CD14-positive monocyte (primary cell): ENCODE data around the gene MCC. TPM values are rescaled to one million over a fixed set of nuclear protein-coding genes. Genes with fewer than 3 reads are reported as not detected.

Experiments used
- DNase-seq, 3 donors: peaks; one replicate each; pipeline ENCODE4 v3.0.0-alpha.2; 2011 to 2022
- H2AFZ ChIP-seq: 2 replicates; pipeline ENCODE4 v1.6.0; 2012; ENCODE audit warnings: mild to moderate bottlenecking, low read depth, low read length, inconsistent platforms; ENCODE audit not compliant: insufficient read depth, poor library complexity, severe bottlenecking
- H3K27ac ChIP-seq, 2 donors: 1 replicate in 1 of 2; 2 replicates in 1 of 2; pipeline ENCODE4 v1.5.1; 2012 to 2013; ENCODE audit warnings: low read length in 2 of 2, control low read depth in 1 of 2, inconsistent platforms in 1 of 2, low read depth in 1 of 2, mild to moderate bottlenecking in 1 of 2
- H3K27me3 ChIP-seq, 2 donors: one replicate each; pipeline versions ENCODE4 v1.6.0 to v1.6.1; 2011 to 2013; ENCODE audit warnings: low read length in 2 of 2; ENCODE audit not compliant: control insufficient read depth in 2 of 2, insufficient read depth in 2 of 2
- H3K36me3 ChIP-seq, 2 donors: replicated peaks in 1 of 2; 1 replicate in 1 of 2; 2 replicates in 1 of 2; pipeline versions ENCODE4 v1.5.1 to v1.6.1; 2012 to 2013; ENCODE audit warnings: low read length in 2 of 2, control low read depth in 1 of 2, inconsistent platforms in 1 of 2, mild to moderate bottlenecking in 1 of 2; ENCODE audit not compliant: insufficient read depth in 2 of 2, control insufficient read depth in 1 of 2
- H3K4me1 ChIP-seq, 2 donors: 1 replicate in 1 of 2; 2 replicates in 1 of 2; pipeline versions ENCODE4 v1.5.1 to v1.6.1; 2012 to 2013; ENCODE audit warnings: low read length in 2 of 2, control low read depth in 1 of 2, inconsistent platforms in 1 of 2, mild to moderate bottlenecking in 1 of 2, moderate library complexity in 1 of 2; ENCODE audit not compliant: insufficient read depth in 2 of 2, control insufficient read depth in 1 of 2
- H3K4me2 ChIP-seq: replicated peaks from 2 replicates; pipeline ENCODE3; 2012; ENCODE audit warnings: low read length, moderate library complexity, mild to moderate bottlenecking; ENCODE audit not compliant: poor library complexity, severe bottlenecking; ENCODE audit errors: extremely low read depth
- H3K4me3 ChIP-seq, 3 experiments: fragments of 200-600 bp in 1 of 3; sonication (generic) in 1 of 3; replicated peaks in 1 of 3; 1 replicate in 2 of 3; 2 replicates in 1 of 3; pipeline ENCODE4 v1.5.1; 2011 to 2013; ENCODE audit warnings: low read length in 3 of 3, mild to moderate bottlenecking in 3 of 3, control low read depth in 2 of 3, low read depth in 2 of 3, inconsistent platforms in 1 of 3, moderate library complexity in 1 of 3
- H3K79me2 ChIP-seq: 2 replicates; pipeline ENCODE4 v1.6.0; 2012; ENCODE audit warnings: mild to moderate bottlenecking, control low read depth, inconsistent platforms, low read length, moderate library complexity; ENCODE audit not compliant: insufficient read depth
- H3K9ac ChIP-seq: 2 replicates; pipeline ENCODE4 v1.6.0; 2017; ENCODE audit warnings: low read length, mild to moderate bottlenecking; ENCODE audit not compliant: insufficient read depth, poor library complexity, severe bottlenecking
- H3K9me3 ChIP-seq, 2 donors: replicated peaks in 1 of 2; 1 replicate in 1 of 2; 2 replicates in 1 of 2; pipeline versions ENCODE4 v1.5.1 to v1.6.1; 2012 to 2013; ENCODE audit warnings: low read length in 2 of 2, control low read depth in 1 of 2; ENCODE audit not compliant: control insufficient read depth in 1 of 2, insufficient read depth in 1 of 2
- H4K20me1 ChIP-seq: 2 replicates; pipeline ENCODE4 v1.6.0; 2012; ENCODE audit warnings: mild to moderate bottlenecking, low read length, control low read depth, moderate library complexity; ENCODE audit not compliant: insufficient read depth
- H3K27ac Mint-ChIP-seq, 7 donors: one replicate each; pipeline ENCODE4 v1.8.0; 2020; ENCODE audit warnings: mild to moderate bottlenecking in 7 of 7, mixed read lengths in 7 of 7, moderate library complexity in 6 of 7, inconsistent platforms in 2 of 7
- H3K27me3 Mint-ChIP-seq, 3 donors: one replicate each; pipeline ENCODE4 v1.8.0; 2021 to 2022; ENCODE audit warnings: low read depth in 3 of 3, mild to moderate bottlenecking in 3 of 3, mixed read lengths in 3 of 3, moderate library complexity in 3 of 3, inconsistent platforms in 1 of 3
- H3K36me3 Mint-ChIP-seq, 2 donors: one replicate each; pipeline ENCODE4 v1.8.0; 2020; ENCODE audit warnings: mixed read lengths in 2 of 2, inconsistent platforms in 1 of 2, mild to moderate bottlenecking in 1 of 2
- H3K4me1 Mint-ChIP-seq: one replicate; pipeline ENCODE4 v1.8.0; 2020; ENCODE audit warnings: mild to moderate bottlenecking, mixed read lengths
- H3K4me3 Mint-ChIP-seq, 2 donors: one replicate each; pipeline ENCODE4 v1.8.0; 2020; ENCODE audit warnings: mild to moderate bottlenecking in 2 of 2, mixed read lengths in 2 of 2, moderate library complexity in 1 of 2
- H3K9me3 Mint-ChIP-seq, 7 donors: one replicate each; pipeline ENCODE4 v1.8.0; 2020 to 2022; ENCODE audit warnings: mixed read lengths in 7 of 7, mild to moderate bottlenecking in 6 of 7, moderate library complexity in 6 of 7, inconsistent platforms in 2 of 7
- WGBS: methylation state at CpG from one replicate; pipeline ENCODE4 v1.1.5; 2013; ENCODE audit warnings: missing lambda C conversion rate; ENCODE audit not compliant: insufficient coverage; 5-methylcytosine and 5-hydroxymethylcytosine counted together
- intact Hi-C, 2 donors: fragments of 100-400 bp; cut with micrococcal nuclease; formaldehyde crosslinking; loops; one replicate each; pipeline versions ENCODE4 v1.15.0 to v1.15.1; 2023
- polyA plus RNA-seq, 3 donors: library from polyadenylated mRNA; depleted of rRNA in 1 of 3; unstranded in 2 of 3; stranded (reverse) in 1 of 3; fragments of 300-500 nt in 2 of 3; fragments of >200 nt in 1 of 3; fragmentation: Illumina TruSeq in 2 of 3; gene quantifications; 1 replicate in 2 of 3; 2 replicates in 1 of 3; pipeline ENCODE4 v1.2.3, GENCODE V29; 2012 to 2021
- TF ChIP-seq, protein P1 (sequence below): fragments of 200-600 bp; IDR thresholded peaks from one replicate; pipeline ENCODE4 v1.8.0; 2022; ENCODE audit warnings: antibody characterized with exemption, mild to moderate bottlenecking

Gene MCC
- polyA plus RNA-seq, 3 donors: 0.09 TPM; not detected in 2

DNA sequence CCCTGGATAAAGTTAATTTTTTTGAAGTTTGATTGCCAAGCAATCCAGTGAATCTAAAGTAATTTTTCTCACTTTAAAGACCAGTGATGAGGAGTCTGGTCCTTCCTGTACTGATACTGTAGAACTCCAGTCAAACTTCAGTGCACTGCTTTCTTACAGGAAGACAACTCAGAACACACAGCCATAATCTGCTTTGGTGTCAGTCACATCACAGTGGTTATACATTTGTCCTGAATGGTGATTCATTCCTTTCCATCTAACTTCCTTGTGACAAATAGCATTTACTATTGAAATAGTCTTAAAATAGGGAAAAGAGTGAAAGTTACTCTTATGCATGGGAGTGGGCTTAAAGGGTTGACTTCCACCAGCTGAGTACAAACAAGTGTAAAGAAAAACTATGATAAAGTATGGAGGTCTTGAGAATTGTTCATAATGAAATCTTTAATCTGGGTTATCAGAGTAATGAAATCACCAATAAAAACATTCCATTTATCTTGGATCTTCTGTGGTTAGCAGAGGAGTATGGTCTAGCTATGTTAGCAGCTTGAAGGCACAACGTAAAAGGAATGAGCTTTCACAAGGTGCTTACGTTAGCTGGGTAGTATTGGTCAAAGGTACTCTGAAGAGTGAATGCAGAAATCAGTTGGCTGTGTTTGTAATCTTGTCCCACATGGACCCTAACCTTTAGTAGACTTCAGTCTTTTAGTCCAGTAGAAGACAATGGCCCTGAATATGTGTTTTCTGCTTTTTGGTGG, 470.2 kb downstream of the MCC start:
- Mint-ChIP-seq H3K4me3 (no peak overlapping the region), H3K9me3 (peaks cover 0 to 2% (median 0%) of the 10 kb centered on the region in 7 donors), H3K27ac (peak overlapping the region in 1 of 7 donors; percentile 42), H3K4me1 (peaks cover 15% of the 10 kb centered on the region), H3K36me3 (peaks cover 78 to 86% of the 10 kb centered on the region in 2 donors), H3K27me3 (no peaks in the 10 kb centered on the region)
- Histone ChIP-seq H3K79me2 (peaks cover 34% of the 10 kb centered on the region), H3K4me2 (no peak overlapping the region), H3K4me1 (peaks cover 0 to 4% of the 10 kb centered on the region in 2 donors), H3K27me3 (no peaks in the 10 kb centered on the region), H2AFZ (no peak overlapping the region), H3K9ac (no peak overlapping the region), H4K20me1 (peaks cover 98% of the 10 kb centered on the region), H3K4me3 (no peak overlapping the region), H3K27ac (no peak overlapping the region), H3K36me3 (peaks cover 73 to 98% of the 10 kb centered on the region in 2 donors), H3K9me3 (no peaks in the 10 kb centered on the region)
- WGBS: 100% methylated on average over 2 of the region's 2 CpGs
- intact Hi-C loops: no loop called here
- DNase-seq: no peak
- TF ChIP-seq, protein P1, sequence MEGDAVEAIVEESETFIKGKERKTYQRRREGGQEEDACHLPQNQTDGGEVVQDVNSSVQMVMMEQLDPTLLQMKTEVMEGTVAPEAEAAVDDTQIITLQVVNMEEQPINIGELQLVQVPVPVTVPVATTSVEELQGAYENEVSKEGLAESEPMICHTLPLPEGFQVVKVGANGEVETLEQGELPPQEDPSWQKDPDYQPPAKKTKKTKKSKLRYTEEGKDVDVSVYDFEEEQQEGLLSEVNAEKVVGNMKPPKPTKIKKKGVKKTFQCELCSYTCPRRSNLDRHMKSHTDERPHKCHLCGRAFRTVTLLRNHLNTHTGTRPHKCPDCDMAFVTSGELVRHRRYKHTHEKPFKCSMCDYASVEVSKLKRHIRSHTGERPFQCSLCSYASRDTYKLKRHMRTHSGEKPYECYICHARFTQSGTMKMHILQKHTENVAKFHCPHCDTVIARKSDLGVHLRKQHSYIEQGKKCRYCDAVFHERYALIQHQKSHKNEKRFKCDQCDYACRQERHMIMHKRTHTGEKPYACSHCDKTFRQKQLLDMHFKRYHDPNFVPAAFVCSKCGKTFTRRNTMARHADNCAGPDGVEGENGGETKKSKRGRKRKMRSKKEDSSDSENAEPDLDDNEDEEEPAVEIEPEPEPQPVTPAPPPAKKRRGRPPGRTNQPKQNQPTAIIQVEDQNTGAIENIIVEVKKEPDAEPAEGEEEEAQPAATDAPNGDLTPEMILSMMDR: no peak

DNA sequence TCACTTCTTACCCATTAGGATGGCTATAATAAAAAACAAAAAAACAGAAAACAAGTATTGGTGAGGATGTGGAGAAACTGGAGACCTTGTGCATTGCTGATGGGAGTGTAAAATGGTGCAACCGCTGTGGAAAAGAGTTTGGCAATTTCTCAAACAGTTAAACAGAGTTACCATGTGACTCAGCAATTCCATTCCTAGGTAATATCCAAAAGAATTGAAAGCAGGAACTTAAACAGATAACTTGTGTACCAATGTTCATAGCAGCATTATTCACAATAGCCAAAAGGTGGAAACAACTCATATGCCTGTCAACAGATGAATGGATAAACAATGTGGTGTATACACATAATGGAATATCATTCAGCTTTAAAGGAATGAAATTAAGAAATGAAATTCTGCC, 482.8 kb downstream of the MCC start:
- H3K9me3 ChIP-seq: no peaks in the 10 kb centered on the region
- no peak overlapping the region for H3K4me2 ChIP-seq
- H3K27me3 Mint-ChIP-seq: no peaks in the 10 kb centered on the region
- H3K36me3 Mint-ChIP-seq: peaks cover 78 to 91% of the 10 kb centered on the region in 2 donors
- no peaks in the 10 kb centered on the region for H3K27me3 ChIP-seq
- no peak overlapping the region for H3K27ac ChIP-seq
- peaks cover 42% of the 10 kb centered on the region for H3K79me2 ChIP-seq
- no peak overlapping the region for H2AFZ ChIP-seq
- H3K4me3 ChIP-seq: no peak overlapping the region
- no peak overlapping the region for H3K4me3 Mint-ChIP-seq
- H3K4me1 ChIP-seq: no peaks in the 10 kb centered on the region
- no peak for DNase-seq
- no peaks in the 10 kb centered on the region for H3K9me3 Mint-ChIP-seq
- H4K20me1 ChIP-seq: peaks cover 96% of the 10 kb centered on the region
- TF ChIP-seq, protein P1: no peak
- intact Hi-C loops: no loop called here
- H3K27ac Mint-ChIP-seq: no peak overlapping the region
- 60% methylated on average over 1 of the region's 1 CpG for WGBS
- H3K4me1 Mint-ChIP-seq: no peaks in the 10 kb centered on the region
- no peak overlapping the region for H3K9ac ChIP-seq
- H3K36me3 ChIP-seq: peaks cover 92 to 93% of the 10 kb centered on the region in 2 donors
